GM12865 (cell line): ENCODE measurements around the gene MPO.

ENCODE experiments used
- DNase-seq: peaks from one replicate; pipeline ENCODE4 v3.0.0; 2010; ENCODE audit warnings: low read depth
- H3K4me3 ChIP-seq: 2 replicates; pipeline ENCODE4 v1.5.1; 2011; ENCODE audit warnings: mild to moderate bottlenecking, low read depth, low read length, control low read depth
- CTCF ChIP-seq: IDR thresholded peaks from 2 replicates; pipeline ENCODE4 v1.5.1; 2011; ENCODE audit warnings: low read length, control low read depth, low read depth, inconsistent platforms; ENCODE audit not compliant: insufficient read depth; ENCODE audit errors: missing control alignments

The MPO gene

GRCh38 chr17:58265902-58266875 lies 14.5 kb downstream of the MPO start:
- H3K4me3 ChIP-seq, result no peak overlapping the region
- TF ChIP-seq CTCF, result no peak
- no peak for DNase-seq

GRCh38 chr17:58265271-58265670 lies 15.5 kb downstream of the MPO start:
- H3K4me3 ChIP-seq, result no peak overlapping the region
- no peak for TF ChIP-seq CTCF
- DNase-seq, result no peak

- TF ChIP-seq CTCF, result no peak
- H3K4me3 ChIP-seq, result no peak overlapping the region
- DNase-seq, result no peak
Measured at GRCh38 chr17:58264407-58265103, 16.2 kb downstream of the MPO start.

- no peak overlapping the region for H3K4me3 ChIP-seq
- no peak for DNase-seq
- TF ChIP-seq CTCF, result no peak
Measured at GRCh38 chr17:58263773-58264172, 17.0 kb downstream of the MPO start.

GRCh38 chr17:58262149-58262548 lies 18.6 kb downstream of the MPO start:
- no peak overlapping the region for H3K4me3 ChIP-seq
- TF ChIP-seq CTCF, result no peak
- no peak for DNase-seq

- no peak for TF ChIP-seq CTCF
- no peak overlapping the region for H3K4me3 ChIP-seq
- no peak for DNase-seq
Measured at GRCh38 chr17:58254803-58255202, 25.9 kb downstream of the MPO start.
